ENCODE measurements around the gene VWCE. TPM values are rescaled to one million over a fixed set of nuclear protein-coding genes. Genes with fewer than 3 reads are reported as not detected.

The VWCE gene
- total and polyA plus RNA-seq, 9 of the 15 experiments (the other 6 are each of a cell fraction or from before 2014, with no cell fraction given) = 0.06 to 1.6 (median 0.63) TPM; not detected in 1

DNA sequence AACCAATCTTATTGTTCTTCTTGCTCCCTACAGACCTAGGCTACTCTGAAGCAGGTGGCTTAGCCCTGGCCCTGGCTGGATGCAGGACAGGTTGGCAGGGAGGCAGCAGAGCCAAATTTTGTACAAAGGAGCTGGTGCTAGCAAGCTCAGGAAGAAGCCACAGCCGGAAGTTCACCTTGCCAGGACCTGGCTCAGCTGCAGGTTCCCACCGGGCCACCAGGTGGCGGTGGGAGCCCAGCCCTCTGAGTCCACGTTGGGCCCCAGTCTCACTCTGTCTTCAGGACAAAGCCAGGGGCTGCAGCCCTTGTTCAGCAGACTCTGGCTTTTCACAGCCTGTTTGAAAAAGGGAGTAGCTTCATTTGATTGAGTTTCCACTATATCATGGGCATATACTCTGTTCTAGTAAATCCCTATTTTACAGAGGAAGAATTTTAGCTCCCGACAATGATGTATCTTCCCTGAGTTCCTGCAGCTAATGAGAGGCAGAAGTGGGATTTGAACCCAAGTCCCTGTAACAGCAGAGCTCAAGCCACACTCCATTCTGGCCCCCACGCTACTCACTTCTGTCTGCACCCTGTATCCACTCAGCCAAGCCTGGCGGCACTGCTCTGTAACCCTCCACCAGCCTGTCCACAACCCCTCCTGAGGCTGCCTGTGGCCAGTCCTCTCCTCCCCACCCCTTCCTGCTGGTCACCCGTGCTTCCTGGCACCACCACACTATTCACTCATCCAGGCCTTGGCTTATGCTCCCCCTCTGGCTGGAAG lies 41.2 kb upstream of the VWCE start (continued):
- TF ChIP-seq, protein P1, sequence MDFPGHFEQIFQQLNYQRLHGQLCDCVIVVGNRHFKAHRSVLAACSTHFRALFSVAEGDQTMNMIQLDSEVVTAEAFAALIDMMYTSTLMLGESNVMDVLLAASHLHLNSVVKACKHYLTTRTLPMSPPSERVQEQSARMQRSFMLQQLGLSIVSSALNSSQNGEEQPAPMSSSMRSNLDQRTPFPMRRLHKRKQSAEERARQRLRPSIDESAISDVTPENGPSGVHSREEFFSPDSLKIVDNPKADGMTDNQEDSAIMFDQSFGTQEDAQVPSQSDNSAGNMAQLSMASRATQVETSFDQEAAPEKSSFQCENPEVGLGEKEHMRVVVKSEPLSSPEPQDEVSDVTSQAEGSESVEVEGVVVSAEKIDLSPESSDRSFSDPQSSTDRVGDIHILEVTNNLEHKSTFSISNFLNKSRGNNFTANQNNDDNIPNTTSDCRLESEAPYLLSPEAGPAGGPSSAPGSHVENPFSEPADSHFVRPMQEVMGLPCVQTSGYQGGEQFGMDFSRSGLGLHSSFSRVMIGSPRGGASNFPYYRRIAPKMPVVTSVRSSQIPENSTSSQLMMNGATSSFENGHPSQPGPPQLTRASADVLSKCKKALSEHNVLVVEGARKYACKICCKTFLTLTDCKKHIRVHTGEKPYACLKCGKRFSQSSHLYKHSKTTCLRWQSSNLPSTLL (IDR thresholded peaks at IDR 0.05) = no peak
- TF ChIP-seq, protein P2, sequence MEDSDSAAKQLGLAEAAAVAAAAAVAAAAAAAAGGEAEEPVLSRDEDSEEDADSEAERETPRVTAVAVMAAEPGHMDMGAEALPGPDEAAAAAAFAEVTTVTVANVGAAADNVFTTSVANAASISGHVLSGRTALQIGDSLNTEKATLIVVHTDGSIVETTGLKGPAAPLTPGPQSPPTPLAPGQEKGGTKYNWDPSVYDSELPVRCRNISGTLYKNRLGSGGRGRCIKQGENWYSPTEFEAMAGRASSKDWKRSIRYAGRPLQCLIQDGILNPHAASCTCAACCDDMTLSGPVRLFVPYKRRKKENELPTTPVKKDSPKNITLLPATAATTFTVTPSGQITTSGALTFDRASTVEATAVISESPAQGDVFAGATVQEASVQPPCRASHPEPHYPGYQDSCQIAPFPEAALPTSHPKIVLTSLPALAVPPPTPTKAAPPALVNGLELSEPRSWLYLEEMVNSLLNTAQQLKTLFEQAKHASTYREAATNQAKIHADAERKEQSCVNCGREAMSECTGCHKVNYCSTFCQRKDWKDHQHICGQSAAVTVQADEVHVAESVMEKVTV (CRISPR knock-in tag; IDR thresholded peaks at IDR 0.05) = peak; percentile 95
- TF ChIP-seq ARID2 (IDR thresholded peaks at IDR 0.05) (peak; percentile 85), NBN (IDR thresholded peaks at IDR 0.05; ENCODE audit: low read depth) (no peak), TCF7 (IDR thresholded peaks at IDR 0.05; ENCODE audit: borderline replicate concordance) (no peak), ERF (CRISPR knock-in tag; IDR thresholded peaks at IDR 0.05) (no peak), ZKSCAN1 (IDR thresholded peaks at IDR 0.05; ENCODE audit: low read depth, low read length) (no peak), SLC30A9 (CRISPR knock-in tag; IDR thresholded peaks at IDR 0.05) (no peak), FOXK2 (conservative IDR thresholded peaks at IDR 0.05 in 1 of 2, IDR thresholded peaks at IDR 0.05 in 1 of 2; ENCODE audit: low read depth in 2 of 2) (no peak), ZBTB7A (IDR thresholded peaks at IDR 0.05; ENCODE audit: borderline replicate concordance, control insufficient read depth, low read depth, low read length) (peak; percentile 41; the same call in 1 of the 2 replicates), ZNF696 (CRISPR knock-in tag; conservative IDR thresholded peaks at IDR 0.05) (no peak), TAL1 (IDR thresholded peaks at IDR 0.05) (no peak), HDAC8 (tag; IDR thresholded peaks at IDR 0.05) (no peak), RNF2 (IDR thresholded peaks at IDR 0.05) (no peak), ELF1 (tag; IDR thresholded peaks at IDR 0.05) (peak; percentile 67; the same call in 1 of the 2 replicates)
- TF ChIP-seq, protein P3, sequence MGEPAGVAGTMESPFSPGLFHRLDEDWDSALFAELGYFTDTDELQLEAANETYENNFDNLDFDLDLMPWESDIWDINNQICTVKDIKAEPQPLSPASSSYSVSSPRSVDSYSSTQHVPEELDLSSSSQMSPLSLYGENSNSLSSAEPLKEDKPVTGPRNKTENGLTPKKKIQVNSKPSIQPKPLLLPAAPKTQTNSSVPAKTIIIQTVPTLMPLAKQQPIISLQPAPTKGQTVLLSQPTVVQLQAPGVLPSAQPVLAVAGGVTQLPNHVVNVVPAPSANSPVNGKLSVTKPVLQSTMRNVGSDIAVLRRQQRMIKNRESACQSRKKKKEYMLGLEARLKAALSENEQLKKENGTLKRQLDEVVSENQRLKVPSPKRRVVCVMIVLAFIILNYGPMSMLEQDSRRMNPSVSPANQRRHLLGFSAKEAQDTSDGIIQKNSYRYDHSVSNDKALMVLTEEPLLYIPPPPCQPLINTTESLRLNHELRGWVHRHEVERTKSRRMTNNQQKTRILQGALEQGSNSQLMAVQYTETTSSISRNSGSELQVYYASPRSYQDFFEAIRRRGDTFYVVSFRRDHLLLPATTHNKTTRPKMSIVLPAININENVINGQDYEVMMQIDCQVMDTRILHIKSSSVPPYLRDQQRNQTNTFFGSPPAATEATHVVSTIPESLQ (CRISPR knock-in tag; IDR thresholded peaks at IDR 0.05) = peak; percentile 40; the same call in 1 of the 2 replicates
- TF ChIP-seq, protein P4, sequence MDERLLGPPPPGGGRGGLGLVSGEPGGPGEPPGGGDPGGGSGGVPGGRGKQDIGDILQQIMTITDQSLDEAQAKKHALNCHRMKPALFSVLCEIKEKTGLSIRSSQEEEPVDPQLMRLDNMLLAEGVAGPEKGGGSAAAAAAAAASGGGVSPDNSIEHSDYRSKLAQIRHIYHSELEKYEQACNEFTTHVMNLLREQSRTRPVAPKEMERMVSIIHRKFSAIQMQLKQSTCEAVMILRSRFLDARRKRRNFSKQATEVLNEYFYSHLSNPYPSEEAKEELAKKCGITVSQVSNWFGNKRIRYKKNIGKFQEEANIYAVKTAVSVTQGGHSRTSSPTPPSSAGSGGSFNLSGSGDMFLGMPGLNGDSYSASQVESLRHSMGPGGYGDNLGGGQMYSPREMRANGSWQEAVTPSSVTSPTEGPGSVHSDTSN (CRISPR knock-in tag; IDR thresholded peaks at IDR 0.05; ENCODE audit: low read depth) = no peak
- TF ChIP-seq, protein P4 (tag; conservative IDR thresholded peaks at IDR 0.05; ENCODE audit: low read depth) = no peak
